Measurements from ENCODE around the gene ZDHHC3. TPM values are rescaled to one million over a fixed set of nuclear protein-coding genes. Genes with fewer than 3 reads are reported as not detected.
A peak's percentile ranks its signal among the peaks of the same experiment; 100 is the strongest.

Gene ZDHHC3
- total and polyA plus RNA-seq, 9 donors, result 39.1 to 47.6 (median 42.4) TPM

GRCh38 chr3:45000823-45001222, 24.8 kb upstream of the ZDHHC3 start:
- no peaks in the 10 kb centered on the region for H3K27me3 ChIP-seq (ENCODE audit: control insufficient read depth, insufficient read depth, low read length)
- 96% methylated on average over 3 of the region's 4 CpGs for WGBS (ENCODE audit: insufficient coverage)
- H3K36me3 ChIP-seq (ENCODE audit: control insufficient read depth, insufficient read depth, low read length), result peaks cover 51% of the 10 kb centered on the region
- no peak overlapping the region for H3K4me3 ChIP-seq (ENCODE audit: low read length)
- DNase-seq, result no peak
- H3K9me3 ChIP-seq (replicated peaks; ENCODE audit: control insufficient read depth, low read depth, low read length), result no peaks in the 10 kb centered on the region
- H3K27ac ChIP-seq (ENCODE audit: low read length), result no peak overlapping the region
- peaks cover 12% of the 10 kb centered on the region for H3K4me1 ChIP-seq (ENCODE audit: control insufficient read depth, insufficient read depth, low read length)

GRCh38 chr3:44999782-45000181, 23.8 kb upstream of the ZDHHC3 start:
- Histone ChIP-seq H3K4me1 (ENCODE audit: control insufficient read depth, insufficient read depth, low read length) (peaks cover 18% of the 10 kb centered on the region), H3K27ac (ENCODE audit: low read length) (no peak overlapping the region), H3K27me3 (ENCODE audit: control insufficient read depth, insufficient read depth, low read length) (no peaks in the 10 kb centered on the region), H3K36me3 (ENCODE audit: control insufficient read depth, insufficient read depth, low read length) (peaks cover 44% of the 10 kb centered on the region), H3K4me3 (ENCODE audit: low read length) (no peak overlapping the region), H3K9me3 (replicated peaks; ENCODE audit: control insufficient read depth, low read depth, low read length) (no peaks in the 10 kb centered on the region)
- no CpG with 5 or more reads among the region's 2 CpGs for WGBS (ENCODE audit: insufficient coverage)
- DNase-seq, result no peak

- H3K9me3 ChIP-seq (replicated peaks; ENCODE audit: control insufficient read depth, low read depth, low read length), result no peaks in the 10 kb centered on the region
- no CpG with 5 or more reads among the region's 3 CpGs for WGBS (ENCODE audit: insufficient coverage)
- H3K27ac ChIP-seq (ENCODE audit: low read length), result no peak overlapping the region
- no peak for DNase-seq
- no peaks in the 10 kb centered on the region for H3K27me3 ChIP-seq (ENCODE audit: control insufficient read depth, insufficient read depth, low read length)
- peaks cover 55% of the 10 kb centered on the region for H3K36me3 ChIP-seq (ENCODE audit: control insufficient read depth, insufficient read depth, low read length)
- H3K4me1 ChIP-seq (ENCODE audit: control insufficient read depth, insufficient read depth, low read length), result peaks cover 10% of the 10 kb centered on the region
- no peak overlapping the region for H3K4me3 ChIP-seq (ENCODE audit: low read length)
Observed at GRCh38 chr3:44996556-44996969, 20.6 kb upstream of the ZDHHC3 start.

- Histone ChIP-seq H3K4me1 (ENCODE audit: control insufficient read depth, insufficient read depth, low read length) (peaks cover 10% of the 10 kb centered on the region), H3K27ac (ENCODE audit: low read length) (no peak overlapping the region), H3K9me3 (replicated peaks; ENCODE audit: control insufficient read depth, low read depth, low read length) (no peaks in the 10 kb centered on the region), H3K27me3 (ENCODE audit: control insufficient read depth, insufficient read depth, low read length) (no peaks in the 10 kb centered on the region), H3K36me3 (ENCODE audit: control insufficient read depth, insufficient read depth, low read length) (peaks cover 56% of the 10 kb centered on the region), H3K4me3 (ENCODE audit: low read length) (no peak overlapping the region)
- 40% methylated on average over 5 of the region's 8 CpGs for WGBS (ENCODE audit: insufficient coverage)
- peak; percentile 93 for DNase-seq
Observed at GRCh38 chr3:44995142-44995770, 19.3 kb upstream of the ZDHHC3 start.

GRCh38 chr3:44993471-44994205, 17.7 kb upstream of the ZDHHC3 start:
- H3K4me1 ChIP-seq (ENCODE audit: control insufficient read depth, insufficient read depth, low read length), result peaks cover 10% of the 10 kb centered on the region
- H3K27me3 ChIP-seq (ENCODE audit: control insufficient read depth, insufficient read depth, low read length), result no peaks in the 10 kb centered on the region
- no peak overlapping the region for H3K27ac ChIP-seq (ENCODE audit: low read length)
- no peak for DNase-seq
- no peaks in the 10 kb centered on the region for H3K9me3 ChIP-seq (replicated peaks; ENCODE audit: control insufficient read depth, low read depth, low read length)
- H3K36me3 ChIP-seq (ENCODE audit: control insufficient read depth, insufficient read depth, low read length), result peaks cover 56% of the 10 kb centered on the region
- H3K4me3 ChIP-seq (ENCODE audit: low read length), result no peak overlapping the region

GRCh38 chr3:44992555-44993470, 16.8 kb upstream of the ZDHHC3 start:
- H3K27ac ChIP-seq (ENCODE audit: low read length), result no peak overlapping the region
- H3K4me1 ChIP-seq (ENCODE audit: control insufficient read depth, insufficient read depth, low read length), result peaks cover 10% of the 10 kb centered on the region
- H3K36me3 ChIP-seq (ENCODE audit: control insufficient read depth, insufficient read depth, low read length), result peaks cover 48% of the 10 kb centered on the region
- H3K4me3 ChIP-seq (ENCODE audit: low read length), result no peak overlapping the region
- H3K27me3 ChIP-seq (ENCODE audit: control insufficient read depth, insufficient read depth, low read length), result no peaks in the 10 kb centered on the region
- no peaks in the 10 kb centered on the region for H3K9me3 ChIP-seq (replicated peaks; ENCODE audit: control insufficient read depth, low read depth, low read length)
- DNase-seq, result no peak
- WGBS (ENCODE audit: insufficient coverage), result 62% methylated on average over 4 of the region's 7 CpGs

GRCh38 chr3:44991326-44991725, 15.4 kb upstream of the ZDHHC3 start:
- no peak overlapping the region for H3K4me3 ChIP-seq (ENCODE audit: low read length)
- peaks cover 10% of the 10 kb centered on the region for H3K4me1 ChIP-seq (ENCODE audit: control insufficient read depth, insufficient read depth, low read length)
- no peaks in the 10 kb centered on the region for H3K9me3 ChIP-seq (replicated peaks; ENCODE audit: control insufficient read depth, low read depth, low read length)
- peaks cover 36% of the 10 kb centered on the region for H3K36me3 ChIP-seq (ENCODE audit: control insufficient read depth, insufficient read depth, low read length)
- DNase-seq, result no peak
- no CpG with 5 or more reads among the region's 1 CpG for WGBS (ENCODE audit: insufficient coverage)
- H3K27me3 ChIP-seq (ENCODE audit: control insufficient read depth, insufficient read depth, low read length), result no peaks in the 10 kb centered on the region
- no peak overlapping the region for H3K27ac ChIP-seq (ENCODE audit: low read length)

- WGBS (ENCODE audit: insufficient coverage), result no CpG with 5 or more reads among the region's 1 CpG
- H3K4me1 ChIP-seq (ENCODE audit: control insufficient read depth, insufficient read depth, low read length), result peaks cover 2% of the 10 kb centered on the region
- DNase-seq, result no peak
- H3K36me3 ChIP-seq (ENCODE audit: control insufficient read depth, insufficient read depth, low read length), result peaks cover 36% of the 10 kb centered on the region
- no peaks in the 10 kb centered on the region for H3K9me3 ChIP-seq (replicated peaks; ENCODE audit: control insufficient read depth, low read depth, low read length)
- no peaks in the 10 kb centered on the region for H3K27me3 ChIP-seq (ENCODE audit: control insufficient read depth, insufficient read depth, low read length)
- H3K27ac ChIP-seq (ENCODE audit: low read length), result no peak overlapping the region
- H3K4me3 ChIP-seq (ENCODE audit: low read length), result no peak overlapping the region
Observed at GRCh38 chr3:44989636-44990373, 13.8 kb upstream of the ZDHHC3 start.

- Histone ChIP-seq H3K27ac (ENCODE audit: low read length) (no peak overlapping the region), H3K9me3 (replicated peaks; ENCODE audit: control insufficient read depth, low read depth, low read length) (no peaks in the 10 kb centered on the region), H3K4me3 (ENCODE audit: low read length) (no peak overlapping the region), H3K36me3 (ENCODE audit: control insufficient read depth, insufficient read depth, low read length) (peaks cover 35% of the 10 kb centered on the region), H3K27me3 (ENCODE audit: control insufficient read depth, insufficient read depth, low read length) (no peaks in the 10 kb centered on the region), H3K4me1 (ENCODE audit: control insufficient read depth, insufficient read depth, low read length) (peaks cover 2% of the 10 kb centered on the region)
- 85% methylated on average over 5 of the region's 8 CpGs for WGBS (ENCODE audit: insufficient coverage)
- no peak for DNase-seq
Observed at GRCh38 chr3:44989141-44989540, 13.2 kb upstream of the ZDHHC3 start.

All from muscle of leg (tissue), 11 donors.